ENCODE results near the gene SLC24A4.

The SLC24A4 gene

DNA sequence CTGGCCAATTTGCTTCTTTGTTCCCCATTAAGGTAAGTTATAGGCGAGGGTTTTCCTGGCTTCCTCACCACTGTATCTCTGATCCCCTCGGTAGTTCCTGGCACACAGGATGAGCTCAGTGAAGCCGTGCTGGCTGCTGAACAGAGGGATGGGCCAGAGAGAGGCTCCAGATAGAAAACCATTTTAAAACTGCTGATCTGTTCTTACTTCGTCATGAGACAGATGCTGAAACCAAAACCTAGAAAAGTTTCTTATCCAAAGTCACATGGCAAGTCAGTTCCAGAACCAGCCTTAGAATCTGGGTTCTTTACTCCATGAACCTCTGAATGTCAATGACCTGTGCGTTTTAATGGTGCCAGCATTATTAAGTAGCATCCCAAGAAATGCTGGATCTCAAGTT, 114.3 kb downstream of the SLC24A4 start:
- no peaks in the 10 kb centered on the region for H3K36me3 ChIP-seq (ENCODE audit: insufficient read depth, low read length)
- no peak overlapping the region for H3K4me3 ChIP-seq (ENCODE audit: low read depth, low read length)
- no peak overlapping the region for H2AFZ ChIP-seq (ENCODE audit: low read length, unreplicated experiment)
- peaks cover 7% of the 10 kb centered on the region; the same call in 1 of the 2 replicates for H3K27me3 ChIP-seq (ENCODE audit: insufficient read depth, low read length)
- no peaks in the 10 kb centered on the region for H3K4me1 ChIP-seq (ENCODE audit: control insufficient read depth, insufficient read depth, low read length, unreplicated experiment)
- H3K79me2 ChIP-seq (ENCODE audit: control insufficient read depth, insufficient read depth, low read length, unreplicated experiment) = no peaks in the 10 kb centered on the region
- H3K27ac ChIP-seq (ENCODE audit: low read depth, low read length) = no peak overlapping the region

GRCh38 chr14:92437729-92438285, 114.8 kb downstream of the SLC24A4 start:
- no peak overlapping the region for H3K27ac ChIP-seq (ENCODE audit: low read depth, low read length)
- no peak overlapping the region for H3K4me3 ChIP-seq (ENCODE audit: low read depth, low read length)

DNA sequence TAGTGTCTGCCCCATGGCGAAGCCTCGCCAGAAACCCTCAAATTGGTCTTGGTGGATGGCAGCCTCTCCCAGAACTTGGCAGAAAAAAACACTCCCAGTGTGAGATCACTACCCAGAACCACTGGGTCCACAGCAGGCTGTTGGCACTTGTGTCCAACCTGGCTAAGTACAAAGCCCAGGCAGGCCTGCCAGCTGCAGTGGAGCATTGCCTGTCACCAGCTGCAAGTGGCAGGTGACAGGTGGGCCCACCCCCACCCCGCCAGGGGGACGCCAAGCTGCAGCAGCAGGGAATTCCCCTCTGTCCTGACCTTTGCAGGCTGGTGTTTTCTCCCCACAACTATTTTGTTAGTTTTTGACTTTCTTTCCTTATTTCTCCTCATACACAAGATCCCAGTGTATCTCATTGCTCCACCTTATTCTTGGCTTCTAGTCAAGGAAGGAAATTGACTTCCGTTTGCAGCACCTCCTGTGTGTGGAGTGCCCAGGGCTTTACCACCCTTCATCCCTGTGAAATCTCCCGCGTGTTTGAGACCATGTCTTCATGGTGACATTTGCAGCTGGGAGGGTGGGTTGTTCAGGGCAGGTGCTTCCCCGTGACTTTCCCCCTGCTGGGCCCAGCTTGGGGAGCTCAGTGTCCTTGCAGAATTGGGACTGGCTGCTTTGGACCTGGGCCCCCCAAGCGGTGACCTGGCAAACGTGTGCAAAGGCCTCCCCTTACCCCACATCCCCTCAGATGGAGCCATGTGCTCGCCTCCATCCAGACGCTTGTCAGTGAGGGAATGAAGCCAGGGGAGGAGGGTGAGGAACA, 116.8 kb downstream of the SLC24A4 start:
- H2AFZ ChIP-seq (ENCODE audit: low read length, unreplicated experiment) = no peak overlapping the region
- H3K27me3 ChIP-seq (ENCODE audit: insufficient read depth, low read length) = 0 out of 2 replicates have a peak, but pooled peaks cover 2% of the 10 kb centered on the region
- no peak overlapping the region for H3K27ac ChIP-seq (ENCODE audit: low read depth, low read length)
- H3K79me2 ChIP-seq (ENCODE audit: control insufficient read depth, insufficient read depth, low read length, unreplicated experiment) = no peaks in the 10 kb centered on the region
- H3K4me1 ChIP-seq (ENCODE audit: control insufficient read depth, insufficient read depth, low read length, unreplicated experiment) = no peaks in the 10 kb centered on the region
- H3K36me3 ChIP-seq (ENCODE audit: insufficient read depth, low read length) = no peaks in the 10 kb centered on the region
- H3K4me3 ChIP-seq (ENCODE audit: low read depth, low read length) = no peak overlapping the region

More at GRCh38 chr14:92437729-92438285, 114.8 kb downstream of the SLC24A4 start:
- Histone ChIP-seq H3K36me3 (ENCODE audit: insufficient read depth, low read length) (no peaks in the 10 kb centered on the region), H3K79me2 (ENCODE audit: control insufficient read depth, insufficient read depth, low read length, unreplicated experiment) (no peaks in the 10 kb centered on the region), H3K4me1 (ENCODE audit: control insufficient read depth, insufficient read depth, low read length, unreplicated experiment) (no peaks in the 10 kb centered on the region), H2AFZ (ENCODE audit: low read length, unreplicated experiment) (no peak overlapping the region), H3K27me3 (ENCODE audit: insufficient read depth, low read length) (peaks cover 7% of the 10 kb centered on the region; the same call in 1 of the 2 replicates)

- H3K79me2 ChIP-seq (ENCODE audit: control insufficient read depth, insufficient read depth, low read length, unreplicated experiment) = no peaks in the 10 kb centered on the region
- no peak overlapping the region for H3K4me3 ChIP-seq (ENCODE audit: low read depth, low read length)
- no peaks in the 10 kb centered on the region for H3K4me1 ChIP-seq (ENCODE audit: control insufficient read depth, insufficient read depth, low read length, unreplicated experiment)
- H3K27me3 ChIP-seq (ENCODE audit: insufficient read depth, low read length) = 0 out of 2 replicates have a peak, but pooled peaks cover 2% of the 10 kb centered on the region
- H2AFZ ChIP-seq (ENCODE audit: low read length, unreplicated experiment) = no peak overlapping the region
- no peak overlapping the region for H3K27ac ChIP-seq (ENCODE audit: low read depth, low read length)
- H3K36me3 ChIP-seq (ENCODE audit: insufficient read depth, low read length) = no peaks in the 10 kb centered on the region
Observed at GRCh38 chr14:92440345-92441003, 117.5 kb downstream of the SLC24A4 start.

DNA sequence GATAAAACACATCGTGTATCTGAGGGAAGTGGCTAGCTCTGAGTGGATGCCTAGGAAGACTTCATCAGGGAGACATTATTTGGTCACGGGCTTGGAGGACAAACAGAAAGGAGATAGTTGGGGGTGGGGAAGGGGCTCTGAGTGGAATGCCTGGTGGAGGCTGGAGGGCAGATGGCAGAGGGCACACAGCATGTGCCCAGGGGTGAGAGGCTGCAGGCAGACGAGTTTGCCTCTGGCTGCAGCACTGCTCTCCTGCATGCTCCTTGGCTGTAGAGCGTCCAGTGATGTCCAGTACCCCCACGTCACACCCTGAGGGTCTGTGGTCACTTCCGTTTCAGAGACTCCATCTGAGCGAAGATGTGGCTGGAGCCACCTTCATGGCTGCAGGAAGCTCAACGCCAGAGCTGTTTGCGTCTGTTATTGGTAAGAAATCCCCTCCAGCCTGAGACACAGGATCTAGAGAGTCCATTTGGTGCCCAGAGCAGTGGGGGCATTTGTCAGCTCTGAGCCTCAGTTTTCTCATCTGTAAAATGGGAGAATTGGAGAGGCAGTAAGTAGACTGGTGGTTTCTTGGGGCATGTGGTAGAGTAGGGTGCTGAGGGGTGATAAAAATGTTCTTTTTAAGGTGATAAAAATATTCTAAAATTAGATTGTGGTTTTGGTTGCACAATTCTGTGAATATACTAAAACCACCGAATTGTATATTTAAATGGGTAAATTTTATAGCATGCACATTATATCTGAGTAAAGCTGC, 119.0 kb downstream of the SLC24A4 start:
- Histone ChIP-seq H3K27ac (ENCODE audit: low read depth, low read length) (no peak overlapping the region), H3K4me3 (ENCODE audit: low read depth, low read length) (no peak overlapping the region), H3K36me3 (ENCODE audit: insufficient read depth, low read length) (no peaks in the 10 kb centered on the region), H3K79me2 (ENCODE audit: control insufficient read depth, insufficient read depth, low read length, unreplicated experiment) (no peaks in the 10 kb centered on the region), H3K27me3 (ENCODE audit: insufficient read depth, low read length) (0 out of 2 replicates have a peak, but pooled peaks cover 2% of the 10 kb centered on the region), H3K4me1 (ENCODE audit: control insufficient read depth, insufficient read depth, low read length, unreplicated experiment) (no peaks in the 10 kb centered on the region), H2AFZ (ENCODE audit: low read length, unreplicated experiment) (no peak overlapping the region)

GRCh38 chr14:92443167-92443566, 120.2 kb downstream of the SLC24A4 start:
- Histone ChIP-seq H3K27ac (ENCODE audit: low read depth, low read length) (no peak overlapping the region), H3K27me3 (ENCODE audit: insufficient read depth, low read length) (no peaks in the 10 kb centered on the region), H3K4me3 (ENCODE audit: low read depth, low read length) (no peak overlapping the region), H2AFZ (ENCODE audit: low read length, unreplicated experiment) (no peak overlapping the region), H3K36me3 (ENCODE audit: insufficient read depth, low read length) (no peaks in the 10 kb centered on the region), H3K79me2 (ENCODE audit: control insufficient read depth, insufficient read depth, low read length, unreplicated experiment) (no peaks in the 10 kb centered on the region), H3K4me1 (ENCODE audit: control insufficient read depth, insufficient read depth, low read length, unreplicated experiment) (no peaks in the 10 kb centered on the region)

DNA sequence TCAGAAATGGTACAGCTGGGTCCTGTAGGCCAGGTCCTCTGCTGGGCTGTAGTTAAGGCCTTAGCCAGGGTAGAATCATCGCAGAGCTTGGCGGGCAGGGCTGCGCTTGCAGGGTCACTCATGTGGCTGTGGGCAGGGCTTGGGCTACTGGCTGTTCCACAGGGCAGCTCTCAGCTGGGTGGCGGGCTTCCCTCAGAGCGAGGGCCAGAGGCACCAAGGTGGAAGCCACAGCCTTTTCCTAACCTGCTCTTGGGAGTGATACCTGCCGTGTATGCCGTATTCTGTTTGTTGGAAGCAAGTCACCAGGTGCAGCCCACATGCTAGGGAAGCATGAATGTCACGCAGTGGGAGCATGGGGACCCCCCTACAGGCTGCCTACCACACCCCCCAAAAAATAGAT, 120.8 kb downstream of the SLC24A4 start:
- H3K36me3 ChIP-seq (ENCODE audit: insufficient read depth, low read length) = no peaks in the 10 kb centered on the region
- H3K4me3 ChIP-seq (ENCODE audit: low read depth, low read length) = no peak overlapping the region
- H2AFZ ChIP-seq (ENCODE audit: low read length, unreplicated experiment) = no peak overlapping the region
- no peaks in the 10 kb centered on the region for H3K27me3 ChIP-seq (ENCODE audit: insufficient read depth, low read length)
- H3K27ac ChIP-seq (ENCODE audit: low read depth, low read length) = no peak overlapping the region
- no peaks in the 10 kb centered on the region for H3K4me1 ChIP-seq (ENCODE audit: control insufficient read depth, insufficient read depth, low read length, unreplicated experiment)
- H3K79me2 ChIP-seq (ENCODE audit: control insufficient read depth, insufficient read depth, low read length, unreplicated experiment) = no peaks in the 10 kb centered on the region

DNA sequence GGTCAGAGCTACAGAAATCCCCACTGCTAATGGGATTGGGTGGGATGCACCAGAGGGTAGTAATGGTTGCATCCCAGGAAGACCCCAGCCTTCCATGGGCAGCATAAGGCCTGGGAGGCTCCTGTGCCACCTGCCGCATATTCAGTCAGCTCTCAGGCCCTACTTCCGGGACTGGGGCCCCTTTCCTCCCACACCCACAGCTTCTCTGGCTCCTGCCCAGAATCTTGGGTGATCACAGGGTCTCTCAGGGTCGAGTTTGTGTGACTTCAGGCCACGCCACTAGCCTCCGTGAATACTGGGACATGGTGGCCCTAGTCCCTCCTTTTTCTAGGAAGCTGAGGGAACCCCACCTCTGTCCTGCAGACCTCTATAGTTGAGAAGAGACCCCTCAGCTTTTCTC, 123.8 kb downstream of the SLC24A4 start:
- Histone ChIP-seq H3K36me3 (ENCODE audit: insufficient read depth, low read length) (no peaks in the 10 kb centered on the region), H3K4me1 (ENCODE audit: control insufficient read depth, insufficient read depth, low read length, unreplicated experiment) (no peaks in the 10 kb centered on the region), H2AFZ (ENCODE audit: low read length, unreplicated experiment) (no peak overlapping the region), H3K27me3 (ENCODE audit: insufficient read depth, low read length) (no peaks in the 10 kb centered on the region), H3K27ac (ENCODE audit: low read depth, low read length) (no peak overlapping the region), H3K79me2 (ENCODE audit: control insufficient read depth, insufficient read depth, low read length, unreplicated experiment) (no peaks in the 10 kb centered on the region), H3K4me3 (ENCODE audit: low read depth, low read length) (no peak overlapping the region)

DNA sequence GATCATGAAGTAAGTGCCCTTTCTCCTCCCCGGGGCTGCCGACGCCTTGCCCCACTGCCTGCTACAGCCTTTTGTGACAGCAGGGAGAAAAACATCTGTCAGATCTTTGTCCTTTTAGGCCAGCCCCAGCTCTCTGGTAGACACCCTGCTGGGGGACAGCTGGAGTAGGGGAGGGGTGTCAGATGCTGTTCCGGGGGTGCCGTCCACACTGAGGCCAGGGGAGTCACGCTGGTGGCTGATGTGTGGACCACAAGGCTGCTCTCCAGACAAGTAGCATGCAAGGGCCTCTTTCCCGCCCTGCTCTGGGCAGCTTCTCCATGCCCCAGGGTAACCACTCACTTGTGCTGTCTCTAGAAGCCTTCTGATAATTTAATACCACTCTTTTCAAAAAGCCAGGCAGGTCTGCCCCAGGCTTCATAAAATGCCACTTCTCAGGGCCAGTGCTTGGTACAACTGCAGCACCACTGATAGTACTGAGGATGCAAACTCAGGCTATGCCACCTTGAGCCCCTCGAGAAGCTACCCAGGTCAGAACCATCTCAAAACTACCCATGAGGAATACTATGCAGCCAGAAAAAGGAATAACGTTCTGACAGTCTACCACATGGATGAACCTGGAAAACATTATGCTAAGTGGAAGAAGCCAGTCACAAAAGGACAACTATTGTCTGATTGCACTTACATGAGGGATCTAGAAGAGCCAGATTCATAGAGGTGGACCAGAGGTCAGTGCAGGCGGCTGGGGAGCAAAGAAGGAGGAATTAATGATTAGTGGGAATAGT, 124.6 kb downstream of the SLC24A4 start:
- Histone ChIP-seq H3K36me3 (ENCODE audit: insufficient read depth, low read length) (no peaks in the 10 kb centered on the region), H3K27me3 (ENCODE audit: insufficient read depth, low read length) (no peaks in the 10 kb centered on the region), H3K27ac (ENCODE audit: low read depth, low read length) (no peak overlapping the region), H3K79me2 (ENCODE audit: control insufficient read depth, insufficient read depth, low read length, unreplicated experiment) (no peaks in the 10 kb centered on the region), H3K4me1 (ENCODE audit: control insufficient read depth, insufficient read depth, low read length, unreplicated experiment) (no peaks in the 10 kb centered on the region), H2AFZ (ENCODE audit: low read length, unreplicated experiment) (no peak overlapping the region), H3K4me3 (ENCODE audit: low read depth, low read length) (no peak overlapping the region)

- Histone ChIP-seq H3K36me3 (ENCODE audit: insufficient read depth, low read length) (no peaks in the 10 kb centered on the region), H3K79me2 (ENCODE audit: control insufficient read depth, insufficient read depth, low read length, unreplicated experiment) (no peaks in the 10 kb centered on the region), H3K4me3 (ENCODE audit: low read depth, low read length) (no peak overlapping the region), H3K4me1 (ENCODE audit: control insufficient read depth, insufficient read depth, low read length, unreplicated experiment) (no peaks in the 10 kb centered on the region), H3K27ac (ENCODE audit: low read depth, low read length) (no peak overlapping the region), H3K27me3 (ENCODE audit: insufficient read depth, low read length) (no peaks in the 10 kb centered on the region), H2AFZ (ENCODE audit: low read length, unreplicated experiment) (no peak overlapping the region)
Observed at GRCh38 chr14:92448786-92449185, 125.8 kb downstream of the SLC24A4 start.

Measured in ACC112 (cell line).